ENCODE measurements around the gene HOXC4.
A peak's percentile ranks its signal among the peaks of the same experiment; 100 is the strongest.

The HOXC4 gene

DNA sequence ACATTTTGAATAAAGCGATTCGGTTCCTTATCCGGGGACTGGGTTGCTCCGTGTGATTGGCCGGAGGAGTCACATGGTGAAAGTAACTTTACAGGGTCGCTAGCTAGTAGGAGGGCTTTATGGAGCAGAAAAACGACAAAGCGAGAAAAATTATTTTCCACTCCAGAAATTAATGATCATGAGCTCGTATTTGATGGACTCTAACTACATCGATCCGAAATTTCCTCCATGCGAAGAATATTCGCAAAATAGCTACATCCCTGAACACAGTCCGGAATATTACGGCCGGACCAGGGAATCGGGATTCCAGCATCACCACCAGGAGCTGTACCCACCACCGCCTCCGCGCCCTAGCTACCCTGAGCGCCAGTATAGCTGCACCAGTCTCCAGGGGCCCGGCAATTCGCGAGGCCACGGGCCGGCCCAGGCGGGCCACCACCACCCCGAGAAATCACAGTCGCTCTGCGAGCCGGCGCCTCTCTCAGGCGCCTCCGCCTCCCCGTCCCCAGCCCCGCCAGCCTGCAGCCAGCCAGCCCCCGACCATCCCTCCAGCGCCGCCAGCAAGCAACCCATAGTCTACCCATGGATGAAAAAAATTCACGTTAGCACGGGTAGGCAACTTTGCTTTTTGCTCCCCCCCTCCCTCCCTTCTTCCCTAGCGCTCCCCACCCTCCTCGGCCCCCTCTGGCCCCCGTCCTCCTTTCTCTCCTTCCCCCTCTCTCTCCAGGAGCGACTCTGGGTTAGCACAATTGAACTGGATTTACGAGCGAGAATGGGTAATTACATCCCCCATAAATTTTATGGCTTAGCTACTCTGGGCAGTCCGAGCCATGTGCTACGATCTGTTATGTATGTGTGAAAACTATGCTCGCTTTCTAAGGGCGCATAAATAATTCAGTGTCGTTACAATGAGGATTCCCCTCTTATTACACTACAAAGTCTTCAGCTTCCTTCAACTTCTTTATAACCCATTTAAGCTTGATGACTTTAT lies at the start of gene HOXC4:
Gene HOXC4 (plus strand): TSS at position 85 of the 991 bp plus-strand sequence. CDS start 88 bp downstream, at position 173.
- no peak for DNase-seq (ENCODE audit: low spot score)

DNA sequence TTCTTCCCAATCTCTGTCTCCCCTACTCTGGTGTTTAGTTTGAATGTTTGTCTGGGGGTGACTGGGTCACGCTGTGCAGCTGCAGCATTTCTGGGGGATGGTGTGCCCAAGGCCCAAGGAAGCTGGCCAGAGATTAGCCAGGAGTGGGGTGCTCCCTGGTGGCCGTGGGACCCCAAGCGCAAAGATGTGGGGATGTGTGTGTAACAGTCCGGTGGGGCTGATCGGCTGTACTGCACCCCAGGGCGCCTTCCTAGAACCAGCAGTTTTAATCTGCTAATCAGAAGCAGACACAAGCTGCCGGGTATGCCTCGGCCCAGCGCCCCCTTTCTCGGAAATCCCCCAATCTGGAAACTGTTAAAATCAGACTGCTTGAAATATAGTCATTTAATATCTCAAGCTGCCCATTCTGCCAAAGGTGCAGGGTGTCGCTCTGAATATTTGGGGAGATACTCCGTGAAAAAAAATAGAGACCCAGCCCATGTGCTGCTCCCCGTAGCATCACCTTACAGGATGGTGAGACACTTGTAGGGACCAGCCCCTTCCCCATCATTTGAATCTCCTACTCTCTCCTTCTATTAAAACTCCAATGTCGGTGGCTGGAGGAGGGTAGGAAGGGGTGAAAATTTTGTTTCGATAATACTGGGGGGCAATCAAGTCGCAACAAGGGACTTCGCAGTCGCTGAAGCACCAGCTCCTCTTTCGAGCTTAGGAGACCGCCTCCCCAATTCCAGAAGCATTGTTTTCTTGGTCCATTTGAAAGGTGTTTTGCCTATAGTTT lies 49.4 kb upstream of the HOXC4 start:
- no peak for DNase-seq (ENCODE audit: low spot score)

DNA sequence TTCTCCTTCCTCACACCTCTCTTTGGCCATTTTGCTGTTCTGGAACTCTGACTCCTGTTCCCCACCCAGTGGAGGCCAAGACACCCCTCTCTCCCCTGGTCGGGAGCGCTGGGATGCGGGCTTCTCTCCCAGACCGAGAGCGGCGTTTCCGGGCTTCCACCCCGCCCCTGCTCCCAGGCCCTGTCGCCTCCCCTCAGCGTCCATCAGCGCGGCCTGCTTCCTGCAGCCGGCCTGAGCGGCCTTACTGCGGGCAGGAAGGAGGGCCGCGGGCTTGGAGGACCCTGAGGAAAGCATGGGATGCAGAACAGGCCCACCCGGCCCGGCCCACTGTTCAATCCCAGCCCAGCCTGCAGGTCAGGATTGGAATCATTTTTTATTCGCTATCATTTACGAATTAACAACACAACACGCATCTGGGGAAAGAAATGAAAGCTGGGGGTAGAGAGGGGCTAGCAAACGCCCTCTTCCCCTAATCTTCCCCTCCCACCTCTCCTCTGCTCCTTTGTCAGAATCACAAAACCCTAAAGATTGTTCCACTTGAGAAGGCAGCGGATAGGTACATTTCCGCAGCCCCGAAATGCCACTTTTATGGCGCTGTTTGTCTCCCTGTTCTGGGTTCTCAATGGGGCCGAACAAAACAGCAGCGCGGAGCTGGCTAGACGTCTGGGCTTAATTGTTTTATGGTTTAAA lies 48.6 kb upstream of the HOXC4 start:
- no peak for DNase-seq (ENCODE audit: low spot score)

DNA sequence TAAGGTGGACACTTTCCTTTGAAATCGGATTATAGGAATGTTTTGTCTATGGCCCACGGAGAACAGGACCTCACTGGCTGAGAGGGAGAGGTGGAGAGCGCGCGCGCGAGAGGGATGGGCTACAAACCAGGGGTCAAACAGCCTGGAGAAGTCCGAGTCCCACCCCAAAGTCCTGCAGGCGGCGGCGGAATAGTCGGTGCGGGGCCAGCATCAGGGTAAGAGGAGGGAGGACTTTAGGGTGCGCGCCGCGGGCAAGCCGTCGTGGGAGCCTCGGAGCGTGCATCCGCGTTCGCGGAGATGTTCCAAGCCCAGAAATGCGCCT lies 48.1 kb upstream of the HOXC4 start:
- no peak for DNase-seq (ENCODE audit: low spot score)

DNA sequence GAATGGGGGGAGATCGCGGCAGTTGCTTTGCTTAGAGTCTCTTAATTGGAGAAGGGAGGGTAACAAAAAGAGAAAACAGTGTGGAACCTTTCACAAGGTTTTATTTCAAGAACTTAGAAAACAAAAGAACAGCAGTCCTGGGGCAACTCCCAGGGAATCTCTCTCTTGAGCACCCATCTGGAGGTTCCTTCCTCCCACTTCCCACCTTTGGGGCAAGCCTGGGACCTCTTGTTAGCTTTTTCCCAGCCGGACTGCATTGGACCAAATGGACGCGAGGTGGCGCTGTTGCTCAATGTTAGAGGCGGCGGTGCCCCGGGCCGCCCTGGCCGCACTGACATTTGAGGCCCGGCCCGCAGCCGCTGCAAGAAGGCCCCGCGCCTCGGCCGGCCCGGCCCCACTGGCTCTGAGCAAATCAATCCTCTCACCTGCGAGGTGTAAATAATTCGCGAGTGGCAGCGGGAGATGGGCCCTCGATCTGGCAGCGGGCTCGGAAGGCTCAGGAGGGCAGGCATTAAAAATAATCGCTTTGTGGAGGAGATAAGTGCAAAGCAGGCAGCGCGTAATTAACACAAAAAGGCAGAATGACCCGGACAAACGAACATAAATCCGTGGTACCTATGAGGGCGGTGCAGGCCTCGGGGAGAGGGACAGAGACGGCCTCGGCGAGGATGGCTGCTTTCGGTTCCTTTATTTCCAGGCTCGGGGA lies 47.6 kb upstream of the HOXC4 start:
- DNase-seq (ENCODE audit: low spot score) = peak; percentile 91

DNA sequence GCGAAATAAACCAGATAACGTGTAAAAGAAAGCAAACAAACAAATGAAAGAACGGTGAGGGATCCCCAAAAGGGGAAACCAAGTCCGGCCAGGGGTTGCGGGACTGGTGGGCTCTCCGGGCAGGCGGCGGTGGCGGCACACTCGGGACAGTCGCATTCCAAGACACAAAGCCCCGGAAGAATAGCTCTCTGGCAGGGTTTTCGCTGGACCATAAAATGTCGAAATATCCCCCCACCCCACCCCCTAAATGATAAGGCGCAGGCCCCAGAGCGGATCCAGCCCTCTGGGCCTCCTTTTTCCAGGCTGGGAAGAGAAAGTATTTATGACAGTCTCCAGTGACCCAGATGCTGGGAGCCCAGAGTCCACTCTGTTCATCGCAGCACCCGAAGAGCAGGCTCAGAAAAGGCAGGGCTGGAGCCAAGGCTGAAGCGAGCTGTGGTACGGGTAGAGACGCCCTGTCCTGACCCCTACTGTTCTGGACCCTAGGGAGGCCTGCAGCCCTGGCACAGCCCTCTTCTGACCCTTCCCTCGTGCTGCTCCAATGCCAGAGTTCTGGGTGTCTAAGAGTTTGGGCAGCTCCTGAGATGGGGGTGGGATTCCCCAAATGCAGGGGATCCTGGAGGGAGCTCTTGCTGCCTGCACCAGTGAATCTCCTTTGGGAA lies 46.9 kb upstream of the HOXC4 start:
- no peak for DNase-seq (ENCODE audit: low spot score)

DNA sequence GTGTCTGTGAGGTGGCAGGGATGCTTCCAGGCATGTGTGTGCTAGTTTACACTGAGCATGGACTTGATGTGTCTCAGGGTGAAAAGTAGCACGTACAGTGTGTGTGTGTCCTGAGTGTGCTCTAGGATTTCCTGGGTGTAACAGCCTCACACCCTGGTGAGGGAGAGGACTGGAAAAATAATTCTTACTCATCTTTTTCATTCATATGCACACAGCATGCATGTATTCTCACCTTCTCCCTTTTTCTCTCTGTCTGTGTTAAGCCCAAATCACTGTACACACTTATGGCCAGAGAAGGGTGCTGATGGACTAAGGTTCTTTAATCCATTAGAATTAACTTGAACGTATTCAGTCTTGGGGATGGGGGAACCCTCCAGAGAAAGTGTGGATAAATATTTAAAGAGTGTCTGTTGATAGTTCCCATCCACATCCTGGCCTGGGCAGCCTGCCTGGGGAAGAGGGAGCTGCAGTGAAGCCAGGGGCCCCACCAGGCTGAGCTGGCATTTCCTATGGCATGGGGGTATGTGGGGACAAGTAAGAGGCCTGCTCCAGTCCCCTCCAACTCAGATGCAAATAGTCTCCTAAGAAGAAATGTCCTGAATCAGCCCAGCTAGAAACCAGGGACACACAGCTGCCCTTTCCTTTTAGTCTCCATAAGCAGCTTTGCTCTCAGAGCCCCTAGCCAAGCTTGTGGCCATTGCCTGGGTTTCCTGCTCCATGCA lies 45.9 kb upstream of the HOXC4 start:
- DNase-seq (ENCODE audit: low spot score) = no peak

DNA sequence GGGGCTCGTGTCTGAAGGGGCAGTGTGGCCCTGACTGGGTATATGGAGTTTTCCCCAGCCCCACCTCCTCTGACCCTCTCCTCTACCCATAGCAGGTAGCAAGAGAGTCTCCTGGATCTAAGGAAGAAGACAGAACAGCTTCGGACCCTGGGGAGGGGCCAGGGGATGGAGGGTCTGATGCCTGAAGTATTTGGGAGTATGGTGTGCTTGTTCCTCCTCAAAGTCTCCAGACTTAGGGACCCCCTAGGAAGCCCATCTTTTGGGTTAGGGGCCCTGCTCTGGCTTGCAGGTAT lies 45.4 kb upstream of the HOXC4 start:
- no peak for DNase-seq (ENCODE audit: low spot score)

DNA sequence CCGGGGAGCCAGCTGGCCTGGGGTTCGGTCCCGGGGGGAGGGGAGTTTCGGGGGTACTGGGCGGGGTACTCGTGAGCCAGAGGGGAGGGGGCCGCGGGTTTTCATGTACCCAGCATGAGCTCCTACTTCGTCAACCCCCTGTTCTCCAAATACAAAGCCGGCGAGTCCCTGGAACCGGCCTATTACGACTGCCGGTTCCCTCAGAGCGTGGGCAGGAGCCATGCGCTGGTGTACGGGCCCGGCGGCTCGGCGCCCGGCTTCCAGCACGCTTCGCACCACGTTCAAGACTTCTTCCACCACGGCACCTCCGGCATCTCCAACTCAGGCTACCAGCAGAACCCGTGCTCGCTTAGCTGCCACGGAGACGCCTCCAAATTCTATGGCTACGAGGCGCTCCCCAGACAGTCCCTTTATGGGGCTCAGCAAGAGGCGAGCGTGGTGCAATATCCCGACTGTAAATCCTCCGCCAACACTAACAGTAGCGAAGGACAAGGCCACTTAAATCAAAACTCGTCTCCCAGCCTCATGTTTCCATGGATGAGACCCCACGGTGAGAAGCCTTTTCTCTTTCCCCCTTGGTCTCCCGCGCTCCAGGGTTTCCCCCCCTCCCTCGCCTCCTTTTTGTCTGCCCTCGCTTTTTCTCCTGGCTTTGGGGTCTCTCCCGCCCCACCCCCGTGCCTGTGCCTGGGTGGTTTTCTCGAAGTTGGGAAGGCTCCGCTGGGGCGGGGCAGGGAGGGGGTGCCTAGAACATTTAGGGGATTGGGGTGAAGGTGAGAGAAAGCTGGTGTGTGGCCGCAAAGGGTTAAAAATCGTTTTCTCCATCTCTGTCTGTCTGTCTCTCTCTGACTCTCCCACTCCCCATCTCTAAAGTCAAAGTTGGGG lies 44.2 kb upstream of the HOXC4 start:
- no peak for DNase-seq (ENCODE audit: low spot score)

DNA sequence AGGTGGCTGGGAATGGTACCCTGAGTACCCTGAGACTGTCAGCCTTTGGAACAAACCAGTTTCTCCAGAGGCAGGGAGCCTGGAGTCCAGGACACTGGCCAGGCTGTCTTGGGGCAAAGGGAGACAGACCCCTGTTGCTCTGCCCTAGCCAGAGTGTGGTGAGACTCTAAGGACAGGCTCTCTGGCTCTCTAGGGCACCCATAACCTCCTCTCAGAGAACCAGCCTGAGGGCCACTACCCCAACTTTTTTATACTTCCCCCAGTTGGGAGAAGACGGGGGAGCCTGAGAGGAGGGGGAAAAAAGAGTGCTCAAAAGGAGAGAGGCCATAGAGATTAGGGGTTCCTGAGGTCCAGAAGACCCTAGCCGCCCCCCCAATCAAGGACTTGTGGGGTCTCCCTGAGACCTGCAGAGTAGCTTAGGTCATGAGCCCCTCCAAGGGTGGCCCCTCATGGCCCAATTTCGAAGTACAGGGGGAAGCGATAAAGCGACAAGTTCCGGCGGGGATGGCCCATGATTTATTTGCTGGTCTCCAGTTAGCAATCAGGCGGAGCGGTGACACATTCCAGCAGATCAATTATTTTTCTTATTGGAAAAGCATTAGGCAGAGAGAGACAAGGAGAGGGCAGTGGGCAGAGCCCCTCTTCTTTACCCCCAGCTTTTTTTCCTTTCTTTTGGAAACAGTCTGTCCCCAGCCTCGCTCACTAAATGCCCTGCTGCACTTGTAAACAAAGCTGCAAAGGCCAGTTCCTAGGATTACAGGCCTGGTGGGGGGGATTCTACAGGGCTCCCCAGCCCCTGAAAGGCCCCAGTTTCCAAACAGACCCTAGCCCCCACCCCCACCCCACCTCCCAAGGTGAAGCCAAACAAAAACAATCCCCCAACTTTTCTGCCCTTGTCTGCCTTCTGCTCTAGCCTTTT lies 43.3 kb upstream of the HOXC4 start:
- no peak for DNase-seq (ENCODE audit: low spot score)

DNA sequence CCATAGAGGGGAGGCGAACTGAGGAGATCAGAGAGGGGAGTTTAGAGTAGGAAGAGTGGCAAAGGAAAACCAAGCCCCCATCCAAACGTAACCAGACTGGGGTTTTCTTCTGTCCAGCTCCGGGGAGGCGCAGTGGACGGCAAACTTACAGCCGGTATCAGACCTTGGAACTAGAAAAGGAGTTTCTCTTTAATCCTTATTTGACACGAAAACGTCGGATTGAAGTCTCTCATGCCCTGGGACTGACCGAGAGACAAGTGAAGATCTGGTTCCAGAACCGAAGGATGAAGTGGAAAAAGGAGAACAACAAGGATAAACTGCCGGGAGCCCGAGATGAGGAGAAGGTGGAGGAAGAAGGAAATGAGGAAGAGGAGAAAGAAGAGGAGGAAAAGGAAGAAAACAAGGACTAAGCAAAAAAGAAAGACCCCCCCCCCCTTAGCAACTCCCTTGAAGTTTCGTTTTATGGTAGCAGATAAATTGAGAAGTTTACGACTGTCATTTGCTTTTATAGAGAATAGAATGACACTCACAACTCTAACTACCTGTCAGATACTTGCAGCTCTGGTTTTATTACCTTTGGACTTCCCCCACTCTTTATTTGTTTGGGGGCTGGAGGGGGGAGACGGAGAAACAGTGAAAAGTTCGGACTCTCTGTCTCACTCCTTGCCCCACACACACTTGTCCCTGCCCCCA lies 42.5 kb upstream of the HOXC4 start:
- DNase-seq (ENCODE audit: low spot score) = no peak

DNA sequence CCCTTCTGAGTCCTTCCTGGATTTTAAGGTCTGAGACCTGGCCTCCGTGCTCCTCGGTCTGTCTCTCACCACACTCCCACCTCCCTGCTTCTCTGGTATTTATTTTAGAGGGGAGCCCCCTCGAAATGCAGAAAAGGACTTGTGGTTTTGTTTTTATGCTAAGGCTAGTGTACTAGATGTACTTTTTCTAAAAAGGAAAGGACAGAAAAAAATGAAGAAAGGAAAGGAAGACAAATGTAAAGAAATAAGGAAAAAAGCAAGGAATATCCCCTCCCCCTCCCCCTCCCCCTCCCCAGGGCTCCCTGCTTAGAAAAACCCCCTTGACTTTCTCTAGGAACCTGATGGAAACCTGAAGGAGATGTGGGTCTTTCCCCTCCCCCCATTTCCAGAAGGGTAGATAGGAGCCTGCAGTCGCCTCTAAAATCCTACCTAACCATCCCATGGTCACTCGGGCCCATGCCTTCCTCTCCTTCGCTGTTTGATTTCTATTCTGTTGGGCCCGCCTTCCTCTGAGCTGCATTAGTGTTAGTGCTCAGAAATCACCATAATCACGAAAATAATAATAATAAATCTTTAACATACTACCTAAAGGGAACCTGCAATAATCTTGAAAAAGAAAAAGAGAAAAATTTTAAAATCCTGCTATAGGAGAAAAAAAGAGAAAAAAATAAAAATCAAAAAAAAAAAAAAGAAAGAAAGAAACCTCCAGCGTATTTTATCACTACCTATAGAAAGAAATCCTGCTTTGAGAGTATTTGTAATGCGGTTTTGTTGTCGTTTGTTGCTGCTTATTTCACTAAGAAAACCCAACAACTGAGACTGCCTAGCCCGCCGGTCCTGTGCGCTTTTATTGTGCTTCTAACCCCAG lies 41.7 kb upstream of the HOXC4 start:
- no peak for DNase-seq (ENCODE audit: low spot score)

DNA sequence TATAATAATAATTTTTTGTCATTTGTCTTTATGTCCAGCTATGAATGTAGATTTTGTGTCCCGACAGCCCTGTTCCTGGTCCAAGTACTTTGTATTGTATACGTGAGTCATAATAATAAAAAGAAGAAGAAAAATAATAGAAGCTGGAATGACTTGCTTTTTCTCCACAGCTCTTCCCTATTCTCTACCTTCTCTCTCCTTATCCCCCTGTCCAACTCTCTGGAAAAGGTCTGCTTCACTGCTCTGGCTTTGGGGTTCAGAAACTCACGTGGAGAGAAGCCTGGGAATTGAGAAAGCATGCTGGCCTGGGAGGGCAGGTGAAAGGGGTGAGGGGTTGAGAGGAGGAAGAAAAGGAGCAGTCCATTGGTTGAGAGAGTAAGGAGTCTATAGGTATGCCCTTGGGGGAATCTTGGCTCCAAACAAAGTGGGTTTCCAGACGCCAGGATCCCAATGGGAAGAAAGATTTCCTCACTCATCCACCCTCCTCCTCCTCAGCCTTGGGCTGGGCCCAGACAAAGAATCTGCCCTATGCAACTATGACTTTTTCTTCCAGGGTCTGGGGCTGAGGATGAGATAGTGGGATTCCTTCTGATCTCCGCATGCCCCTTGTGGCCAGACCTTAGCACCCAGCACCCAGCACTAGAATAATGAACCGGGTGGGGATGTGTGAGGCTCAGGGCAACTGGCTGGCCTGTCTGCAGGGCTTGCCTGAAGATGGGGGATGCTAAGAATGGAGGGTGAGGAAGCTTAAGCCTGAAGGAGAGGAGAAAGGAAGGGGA lies 40.8 kb upstream of the HOXC4 start:
- DNase-seq (ENCODE audit: low spot score) = no peak

DNA sequence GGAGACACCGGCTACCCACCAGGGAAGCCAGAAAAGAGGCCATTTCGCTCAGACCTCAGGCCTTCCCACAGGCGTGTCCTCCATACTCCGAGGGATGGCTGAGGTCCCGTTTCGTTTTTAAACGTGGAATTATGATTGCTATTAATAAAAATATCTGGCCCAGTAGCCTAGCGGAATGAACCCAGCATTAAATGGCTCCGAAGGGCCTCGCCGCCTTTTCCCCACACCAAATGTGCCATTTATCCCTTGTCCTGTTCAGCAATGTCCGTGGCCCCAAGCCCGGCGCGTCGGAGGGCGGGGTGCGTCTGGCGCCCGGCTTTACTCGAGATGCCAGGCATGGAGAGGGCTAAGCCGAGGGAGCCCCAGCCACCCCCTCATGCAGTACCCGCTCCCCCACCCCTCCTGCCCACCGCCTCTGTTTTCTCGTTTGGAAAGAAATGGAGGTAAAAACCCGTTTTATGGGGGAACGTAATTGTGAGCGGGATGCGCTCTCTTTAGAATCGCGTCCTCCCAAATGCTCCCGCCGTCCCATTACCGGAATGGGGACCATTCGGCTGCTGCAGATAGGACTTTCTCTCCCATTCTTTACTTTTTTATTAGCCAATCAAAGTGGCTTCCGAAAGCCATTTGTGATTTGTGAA lies 39.1 kb upstream of the HOXC4 start:
- no peak for DNase-seq (ENCODE audit: low spot score)

DNA sequence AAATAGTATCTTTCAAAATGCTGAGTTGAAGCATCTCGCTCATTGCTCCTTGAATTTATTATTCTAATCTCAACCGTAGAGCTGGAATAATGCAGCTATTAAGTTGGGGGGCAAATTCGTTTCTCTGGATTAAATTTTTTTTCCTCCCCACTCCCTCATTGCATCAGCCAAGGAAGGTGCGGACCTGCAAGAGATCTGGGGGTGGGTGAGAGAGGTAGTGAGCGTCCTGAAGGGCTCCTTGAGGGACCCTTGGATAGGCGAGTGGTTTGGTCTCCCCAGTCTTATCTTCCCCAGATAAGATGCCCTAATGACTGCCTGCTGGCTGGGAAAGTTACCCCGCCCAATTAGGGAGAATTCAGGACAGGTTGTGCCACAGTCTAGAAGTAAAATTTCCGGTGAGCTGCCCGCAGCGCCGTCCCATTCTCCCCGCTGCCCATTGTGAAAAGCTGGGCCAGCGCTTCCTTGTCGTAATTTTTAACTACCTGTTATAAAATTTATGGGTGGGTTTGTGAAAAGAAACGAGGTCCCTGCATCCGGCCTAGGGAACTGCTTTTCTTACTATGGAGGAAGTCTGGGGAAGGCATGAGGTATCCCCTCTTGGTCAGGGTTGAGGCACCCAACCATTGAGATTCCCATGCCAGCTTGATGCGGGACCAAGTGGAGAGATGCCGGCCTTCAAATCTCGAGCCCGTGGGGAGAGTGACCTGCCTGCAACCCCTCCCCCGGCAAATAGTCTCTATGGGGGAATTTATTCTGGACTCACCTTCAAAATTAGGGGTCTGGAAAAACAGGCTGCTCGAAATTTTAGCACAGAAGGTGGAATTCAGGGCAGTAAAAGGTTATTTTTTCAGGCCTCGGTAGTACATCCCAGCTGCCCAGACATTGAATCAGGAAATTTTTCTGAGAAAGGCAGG lies 38.4 kb upstream of the HOXC4 start:
- no peak for DNase-seq (ENCODE audit: low spot score)

Measured in cerebellar cortex (tissue), 1 donor.